Upper lobe of left lung (tissue), 6 donors: ENCODE measurements around the gene CTBP2. TPM values are rescaled to one million over a fixed set of nuclear protein-coding genes. Genes with fewer than 3 reads are reported as not detected.

Experiments used
- ATAC-seq, 2 donors: fragments of 200-7000 bp; cut with Tn5 transposase; one replicate each; pipeline ENCODE4 v1.9.1; 2022; ENCODE audit warnings: mild to moderate bottlenecking in 2 of 2, moderate library complexity in 2 of 2; ENCODE audit not compliant: low FRiP score in 2 of 2
- DNase-seq, 2 donors: peaks; one replicate each; pipeline ENCODE4 v3.0.0-alpha.2; 2019 to 2020
- H3K27ac ChIP-seq, 4 donors: fragments of 200-600 bp; sonication (generic); one replicate each; pipeline ENCODE4 v1.5.1; 2016 to 2019
- H3K27me3 ChIP-seq, 4 donors: fragments of 200-600 bp; sonication (generic); one replicate each; pipeline ENCODE4 v1.5.1; 2017 to 2019
- H3K36me3 ChIP-seq, 4 donors: fragments of 200-600 bp; sonication (generic); one replicate each; pipeline ENCODE4 v1.5.1; 2016 to 2019
- H3K4me1 ChIP-seq, 4 donors: fragments of 200-600 bp; sonication (generic); one replicate each; pipeline ENCODE4 v1.5.1; 2018 to 2019
- H3K4me3 ChIP-seq, 4 donors: fragments of 200-600 bp; sonication (generic); one replicate each; pipeline ENCODE4 v1.5.1; 2017 to 2019; ENCODE audit warnings: mild to moderate bottlenecking in 2 of 4, moderate library complexity in 1 of 4
- H3K9me3 ChIP-seq, 4 donors: fragments of 200-600 bp; sonication (generic); one replicate each; pipeline ENCODE4 v1.5.1; 2018 to 2019
- EP300 ChIP-seq, 4 donors: sonication (generic); formaldehyde crosslinking; IDR thresholded peaks; one replicate each; pipeline ENCODE4 v1.5.1; 2017; ENCODE audit warnings: antibody characterized with exemption in 4 of 4, control low read depth in 2 of 4
- POLR2A ChIP-seq, 4 donors: fragments of 450-650 bp; IDR thresholded peaks; one replicate each; pipeline ENCODE4 v1.5.1; 2016 to 2017; ENCODE audit warnings: antibody characterized with exemption in 4 of 4, mild to moderate bottlenecking in 2 of 4
- POLR2AphosphoS5 ChIP-seq, 2 donors: sonication (generic); formaldehyde crosslinking; IDR thresholded peaks; one replicate each; pipeline ENCODE4 v1.5.1; 2017; ENCODE audit warnings: antibody characterized with exemption in 2 of 2
- WGBS, 2 donors: methylation state at CpG; one replicate each; pipeline ENCODE4 v1.1.5; 2017 to 2018; 5-methylcytosine and 5-hydroxymethylcytosine counted together
- total RNA-seq, 6 donors: library from RNA; depleted of rRNA in 4 of 6; stranded (reverse); fragments of >200 nt in 4 of 6; gene quantifications; one replicate each; pipeline versions ENCODE4 v1.1.0 to v1.2.1, GENCODE V29; 2016 to 2021
- TF ChIP-seq, protein P1 (sequence below), 6 experiments: fragments of 450-650 bp in 4 of 6; fragments of 200-600 bp in 2 of 6; sonication (generic) in 2 of 6; IDR thresholded peaks; one replicate each; pipeline ENCODE4 v1.5.1; 2016 to 2019; ENCODE audit warnings: antibody characterized with exemption in 6 of 6
- donor health status: DM: no; HTN: no; CAD: no; lungs with moderate emphysema.
- donor health status: DM: no; HTN: yes; CAD: no; lungs with severe emphysema.

The CTBP2 gene
- total RNA-seq, 6 donors from 2014 or later = 47.1 to 82.5 (median 59.7) TPM

GRCh38 chr10:125010362-125010761 lies 150.0 kb downstream of the CTBP2 start:
- Histone ChIP-seq H3K36me3 (peaks cover 0 to 30% (median 3%) of the 10 kb centered on the region in 4 donors), H3K27ac (no peak overlapping the region), H3K9me3 (no peaks in the 10 kb centered on the region), H3K27me3 (no peaks in the 10 kb centered on the region), H3K4me3 (no peak overlapping the region), H3K4me1 (peaks cover 17 to 48% (median 24%) of the 10 kb centered on the region in 4 donors)
- WGBS, 2 donors = 95 to 96% methylated on average over 5 of the region's 5 CpGs
- ATAC-seq = no peak
- TF ChIP-seq POLR2A (IDR thresholded peaks at IDR 0.05) (no peak), EP300 (IDR thresholded peaks at IDR 0.05) (no peak), POLR2AphosphoS5 (IDR thresholded peaks at IDR 0.05) (no peak)
- TF ChIP-seq, protein P1, sequence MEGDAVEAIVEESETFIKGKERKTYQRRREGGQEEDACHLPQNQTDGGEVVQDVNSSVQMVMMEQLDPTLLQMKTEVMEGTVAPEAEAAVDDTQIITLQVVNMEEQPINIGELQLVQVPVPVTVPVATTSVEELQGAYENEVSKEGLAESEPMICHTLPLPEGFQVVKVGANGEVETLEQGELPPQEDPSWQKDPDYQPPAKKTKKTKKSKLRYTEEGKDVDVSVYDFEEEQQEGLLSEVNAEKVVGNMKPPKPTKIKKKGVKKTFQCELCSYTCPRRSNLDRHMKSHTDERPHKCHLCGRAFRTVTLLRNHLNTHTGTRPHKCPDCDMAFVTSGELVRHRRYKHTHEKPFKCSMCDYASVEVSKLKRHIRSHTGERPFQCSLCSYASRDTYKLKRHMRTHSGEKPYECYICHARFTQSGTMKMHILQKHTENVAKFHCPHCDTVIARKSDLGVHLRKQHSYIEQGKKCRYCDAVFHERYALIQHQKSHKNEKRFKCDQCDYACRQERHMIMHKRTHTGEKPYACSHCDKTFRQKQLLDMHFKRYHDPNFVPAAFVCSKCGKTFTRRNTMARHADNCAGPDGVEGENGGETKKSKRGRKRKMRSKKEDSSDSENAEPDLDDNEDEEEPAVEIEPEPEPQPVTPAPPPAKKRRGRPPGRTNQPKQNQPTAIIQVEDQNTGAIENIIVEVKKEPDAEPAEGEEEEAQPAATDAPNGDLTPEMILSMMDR (IDR thresholded peaks at IDR 0.05) = no peak
- DNase-seq = no peak

DNA sequence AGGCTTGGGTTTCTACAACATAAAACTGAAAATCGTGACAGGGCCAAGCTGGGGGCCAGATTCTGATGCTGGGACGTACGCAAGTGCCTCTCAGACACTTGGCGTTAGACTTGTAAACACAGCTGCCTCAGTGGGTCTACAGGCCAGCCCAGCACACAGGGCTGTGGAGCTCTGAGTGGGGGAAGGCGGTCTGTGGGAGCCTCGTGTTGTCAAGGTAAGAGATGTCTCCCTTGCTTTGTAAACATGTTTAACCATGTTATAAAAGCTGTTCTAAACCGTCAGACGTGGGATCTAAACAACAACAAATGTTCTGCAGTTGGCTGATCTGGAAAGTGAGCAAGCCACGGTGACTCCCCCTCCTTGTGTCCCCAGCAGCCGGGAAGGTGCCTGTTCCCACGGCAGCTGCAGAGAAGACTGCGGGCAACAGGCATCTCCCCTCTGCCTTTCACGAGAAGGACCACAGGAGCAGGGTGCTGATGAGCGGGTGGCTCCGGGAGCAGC lies 150.7 kb downstream of the CTBP2 start:
- DNase-seq (no peak), ATAC-seq (no peak)
- 81 to 85% methylated on average over 15 of the region's 15 CpGs for WGBS, 2 donors
- Histone ChIP-seq H3K4me1 (peaks cover 12 to 42% (median 18%) of the 10 kb centered on the region in 4 donors), H3K4me3 (no peak overlapping the region), H3K36me3 (peaks cover 0 to 36% (median 5%) of the 10 kb centered on the region in 4 donors), H3K27ac (no peak overlapping the region), H3K9me3 (no peaks in the 10 kb centered on the region), H3K27me3 (no peaks in the 10 kb centered on the region)
- TF ChIP-seq POLR2A (IDR thresholded peaks at IDR 0.05) (no peak), POLR2AphosphoS5 (IDR thresholded peaks at IDR 0.05) (no peak), EP300 (IDR thresholded peaks at IDR 0.05) (no peak)
- TF ChIP-seq, protein P1 (IDR thresholded peaks at IDR 0.05) = no peak

DNA sequence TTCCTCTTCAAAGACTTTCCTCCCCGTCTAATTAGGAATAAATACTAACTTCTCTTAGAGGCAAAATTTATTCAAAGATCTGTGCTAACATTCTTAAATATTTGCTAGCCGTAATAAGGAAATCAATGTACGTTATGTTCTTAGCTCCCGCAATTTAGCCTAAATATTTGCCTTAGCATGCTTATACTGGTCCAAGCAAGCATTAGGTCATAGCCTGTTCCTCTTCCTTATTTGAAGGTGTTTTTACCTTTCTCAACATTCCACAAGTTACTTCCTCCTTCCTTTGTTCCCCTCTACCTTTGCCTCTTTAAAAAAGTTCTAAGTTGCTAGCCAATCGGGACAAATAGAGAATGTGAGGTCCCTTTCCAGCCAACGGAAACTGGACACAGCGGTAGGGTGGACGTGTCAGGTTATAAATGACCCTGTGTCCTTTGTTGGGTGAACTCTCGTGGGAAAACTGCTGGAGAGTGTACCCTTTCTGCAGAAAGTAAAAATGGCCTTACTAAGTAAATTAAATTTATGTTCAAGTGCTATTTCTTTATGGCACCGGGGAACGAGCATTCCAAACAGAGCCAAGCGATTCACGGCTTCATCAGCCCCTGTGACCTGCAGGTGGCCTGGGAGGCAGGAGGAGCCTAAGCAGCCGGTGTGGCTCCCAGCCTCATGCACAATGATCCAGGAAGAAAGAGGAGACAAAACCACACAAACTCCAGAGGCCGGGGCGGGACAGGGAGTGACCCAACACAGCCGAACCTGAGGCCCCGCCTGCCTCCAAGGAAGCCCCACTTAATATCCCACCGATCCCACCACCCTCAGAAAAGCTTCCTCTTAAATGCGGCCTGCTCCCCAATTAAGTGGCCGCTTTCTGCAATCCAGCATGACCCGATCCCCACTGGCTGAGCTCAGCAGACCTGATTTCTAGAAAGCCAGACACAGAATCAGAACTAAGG lies 151.4 kb downstream of the CTBP2 start:
- peaks cover 5 to 35% (median 12%) of the 10 kb centered on the region in 4 donors for H3K4me1 ChIP-seq
- ATAC-seq (no peak), DNase-seq (no peak)
- H3K4me3 ChIP-seq = no peak overlapping the region
- 82 to 83% methylated on average over 22 of the region's 22 CpGs for WGBS, 2 donors
- no peaks in the 10 kb centered on the region for H3K9me3 ChIP-seq
- peaks cover 0 to 41% (median 6%) of the 10 kb centered on the region in 4 donors for H3K36me3 ChIP-seq
- no peak for TF ChIP-seq EP300 (IDR thresholded peaks at IDR 0.05)
- TF ChIP-seq POLR2AphosphoS5 (IDR thresholded peaks at IDR 0.05) = no peak
- TF ChIP-seq POLR2A (IDR thresholded peaks at IDR 0.05) = no peak
- TF ChIP-seq, protein P1 (IDR thresholded peaks at IDR 0.05) = no peak
- no peaks in the 10 kb centered on the region for H3K27me3 ChIP-seq
- H3K27ac ChIP-seq = peak overlapping the region in 2 of 4 donors; percentile 27 to 42

DNA sequence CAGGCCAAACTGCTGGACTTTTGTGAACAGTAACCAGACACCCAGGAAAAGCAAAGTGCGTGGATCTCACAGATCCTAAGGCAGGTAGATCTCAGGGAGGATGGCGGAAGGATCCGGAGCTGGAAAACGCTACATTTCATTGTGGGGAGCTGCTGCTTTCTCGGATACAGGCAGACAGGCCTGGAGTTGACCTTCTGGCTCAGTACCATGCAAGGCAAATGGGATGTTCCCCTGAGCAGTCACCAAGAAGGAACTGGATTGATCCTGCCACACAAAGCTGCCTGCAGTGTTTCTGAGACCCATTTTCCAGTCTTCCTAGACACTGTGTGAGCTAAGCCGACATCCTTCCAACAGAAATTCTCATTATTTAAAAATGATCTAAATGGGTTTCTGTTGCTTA lies 152.9 kb downstream of the CTBP2 start:
- TF ChIP-seq EP300 (IDR thresholded peaks at IDR 0.05) = no peak
- no peak for TF ChIP-seq POLR2AphosphoS5 (IDR thresholded peaks at IDR 0.05)
- no peak for TF ChIP-seq POLR2A (IDR thresholded peaks at IDR 0.05)
- TF ChIP-seq, protein P1 (IDR thresholded peaks at IDR 0.05) = no peak
- no peak for DNase-seq

More for the DNA sequence above, 152.9 kb downstream of the CTBP2 start:
- Histone ChIP-seq H3K27me3 (no peaks in the 10 kb centered on the region), H3K4me1 (peaks cover 8 to 35% (median 12%) of the 10 kb centered on the region in 4 donors), H3K36me3 (peaks cover 3 to 45% (median 18%) of the 10 kb centered on the region in 4 donors), H3K9me3 (no peaks in the 10 kb centered on the region), H3K27ac (peak overlapping the region in 1 of 4 donors; percentile 0), H3K4me3 (no peak overlapping the region)
- no peak for ATAC-seq
- WGBS, 2 donors = 97 to 99% methylated on average over 6 of the region's 6 CpGs
